Suprapubic skin (tissue), 4 donors: Measurements from ENCODE around the gene FAM149A. TPM values are rescaled to one million over a fixed set of nuclear protein-coding genes. Genes with fewer than 3 reads are reported as not detected.
A peak's percentile ranks its signal among the peaks of the same experiment; 100 is the strongest.

Source experiments
- DNase-seq, 2 donors: peaks; one replicate each; pipeline ENCODE4 v3.0.0-alpha.2; 2019; ENCODE audit warnings: low spot score in 2 of 2
- H3K27ac ChIP-seq: fragments of 200-600 bp; sonication (generic); one replicate; pipeline ENCODE4 v1.5.1; 2019
- H3K27me3 ChIP-seq: fragments of 200-600 bp; sonication (generic); one replicate; pipeline ENCODE4 v1.5.1; 2019
- H3K36me3 ChIP-seq: fragments of 200-600 bp; sonication (generic); one replicate; pipeline ENCODE4 v1.5.1; 2019
- H3K4me1 ChIP-seq: fragments of 200-600 bp; sonication (generic); one replicate; pipeline ENCODE4 v1.5.1; 2019
- H3K4me3 ChIP-seq: fragments of 200-600 bp; sonication (generic); one replicate; pipeline ENCODE4 v1.5.1; 2019; ENCODE audit warnings: mild to moderate bottlenecking
- H3K9me3 ChIP-seq: fragments of 200-600 bp; sonication (generic); one replicate; pipeline ENCODE4 v1.5.1; 2019
- EP300 ChIP-seq: sonication (generic); formaldehyde crosslinking; IDR thresholded peaks from one replicate; pipeline ENCODE4 v1.6.1; 2017; ENCODE audit warnings: antibody characterized with exemption
- POLR2A ChIP-seq, 2 donors: fragments of 450-650 bp; IDR thresholded peaks; one replicate each; pipeline ENCODE4 v1.6.1; 2017; ENCODE audit warnings: antibody characterized with exemption in 2 of 2, mild to moderate bottlenecking in 2 of 2, moderate library complexity in 2 of 2
- POLR2AphosphoS5 ChIP-seq, 3 donors: sonication (generic); formaldehyde crosslinking; IDR thresholded peaks; one replicate each; pipeline ENCODE4 v1.6.1; 2017; ENCODE audit warnings: antibody characterized with exemption in 3 of 3
- WGBS: methylation state at CpG from one replicate; pipeline ENCODE4 v1.1.5; 2018; 5-methylcytosine and 5-hydroxymethylcytosine counted together
- total RNA-seq, 4 donors: library from RNA; depleted of rRNA; stranded (reverse); fragments of >200 nt; gene quantifications; one replicate each; pipeline ENCODE4 v1.1.0, GENCODE V29; 2016
- TF ChIP-seq, protein P1 (sequence below), 2 donors: fragments of 200-600 bp in 1 of 2; fragments of 450-650 bp in 1 of 2; sonication (generic) in 1 of 2; IDR thresholded peaks; one replicate each; pipeline ENCODE4 v1.5.1; 2016 to 2019; ENCODE audit warnings: antibody characterized with exemption in 2 of 2, mild to moderate bottlenecking in 1 of 2, moderate library complexity in 1 of 2

FAM149A gene
- total RNA-seq, 4 donors from 2014 or later = 2.9 to 4.3 (median 3.8) TPM

- Histone ChIP-seq H3K9me3 (no peaks in the 10 kb centered on the region), H3K4me1 (no peaks in the 10 kb centered on the region), H3K27me3 (no peaks in the 10 kb centered on the region), H3K4me3 (no peak overlapping the region), H3K36me3 (no peaks in the 10 kb centered on the region), H3K27ac (no peak overlapping the region)
- WGBS = 76% methylated on average over 3 of the region's 3 CpGs
- TF ChIP-seq EP300 = no peak
- no peak for TF ChIP-seq POLR2AphosphoS5 (IDR thresholded peaks at IDR 0.05)
- no peak for DNase-seq
Observed at GRCh38 chr4:186134257-186134656, 29.8 kb downstream of the FAM149A start.

DNA sequence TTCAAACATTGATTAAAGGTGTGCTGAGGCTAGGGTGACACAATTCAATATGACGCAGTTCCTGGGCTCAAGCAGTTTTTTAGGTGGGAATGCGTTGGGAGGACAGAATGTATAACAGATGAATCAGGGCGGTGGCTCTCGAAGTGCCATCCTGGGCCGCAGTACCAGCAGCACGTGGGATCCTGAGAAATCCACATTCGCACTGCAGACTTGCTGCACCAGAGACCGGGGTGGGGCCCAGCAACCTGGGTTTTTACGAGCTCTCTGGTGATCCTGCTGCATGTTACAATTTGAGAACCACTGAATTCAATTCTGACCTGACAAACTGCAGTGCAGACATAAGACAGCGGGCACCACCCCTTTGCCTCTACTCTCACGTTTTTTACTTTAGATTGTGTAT is 30.4 kb downstream of the FAM149A start:
- Histone ChIP-seq H3K9me3 (no peaks in the 10 kb centered on the region), H3K4me3 (no peak overlapping the region), H3K4me1 (no peaks in the 10 kb centered on the region), H3K27me3 (no peaks in the 10 kb centered on the region), H3K27ac (no peak overlapping the region), H3K36me3 (no peaks in the 10 kb centered on the region)
- WGBS = 86% methylated on average over 11 of the region's 11 CpGs
- DNase-seq = no peak
- TF ChIP-seq EP300 (no peak), POLR2A (IDR thresholded peaks at IDR 0.05) (no peak), POLR2AphosphoS5 (IDR thresholded peaks at IDR 0.05) (no peak)
- TF ChIP-seq, protein P1, sequence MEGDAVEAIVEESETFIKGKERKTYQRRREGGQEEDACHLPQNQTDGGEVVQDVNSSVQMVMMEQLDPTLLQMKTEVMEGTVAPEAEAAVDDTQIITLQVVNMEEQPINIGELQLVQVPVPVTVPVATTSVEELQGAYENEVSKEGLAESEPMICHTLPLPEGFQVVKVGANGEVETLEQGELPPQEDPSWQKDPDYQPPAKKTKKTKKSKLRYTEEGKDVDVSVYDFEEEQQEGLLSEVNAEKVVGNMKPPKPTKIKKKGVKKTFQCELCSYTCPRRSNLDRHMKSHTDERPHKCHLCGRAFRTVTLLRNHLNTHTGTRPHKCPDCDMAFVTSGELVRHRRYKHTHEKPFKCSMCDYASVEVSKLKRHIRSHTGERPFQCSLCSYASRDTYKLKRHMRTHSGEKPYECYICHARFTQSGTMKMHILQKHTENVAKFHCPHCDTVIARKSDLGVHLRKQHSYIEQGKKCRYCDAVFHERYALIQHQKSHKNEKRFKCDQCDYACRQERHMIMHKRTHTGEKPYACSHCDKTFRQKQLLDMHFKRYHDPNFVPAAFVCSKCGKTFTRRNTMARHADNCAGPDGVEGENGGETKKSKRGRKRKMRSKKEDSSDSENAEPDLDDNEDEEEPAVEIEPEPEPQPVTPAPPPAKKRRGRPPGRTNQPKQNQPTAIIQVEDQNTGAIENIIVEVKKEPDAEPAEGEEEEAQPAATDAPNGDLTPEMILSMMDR (IDR thresholded peaks at IDR 0.05) = no peak

DNA sequence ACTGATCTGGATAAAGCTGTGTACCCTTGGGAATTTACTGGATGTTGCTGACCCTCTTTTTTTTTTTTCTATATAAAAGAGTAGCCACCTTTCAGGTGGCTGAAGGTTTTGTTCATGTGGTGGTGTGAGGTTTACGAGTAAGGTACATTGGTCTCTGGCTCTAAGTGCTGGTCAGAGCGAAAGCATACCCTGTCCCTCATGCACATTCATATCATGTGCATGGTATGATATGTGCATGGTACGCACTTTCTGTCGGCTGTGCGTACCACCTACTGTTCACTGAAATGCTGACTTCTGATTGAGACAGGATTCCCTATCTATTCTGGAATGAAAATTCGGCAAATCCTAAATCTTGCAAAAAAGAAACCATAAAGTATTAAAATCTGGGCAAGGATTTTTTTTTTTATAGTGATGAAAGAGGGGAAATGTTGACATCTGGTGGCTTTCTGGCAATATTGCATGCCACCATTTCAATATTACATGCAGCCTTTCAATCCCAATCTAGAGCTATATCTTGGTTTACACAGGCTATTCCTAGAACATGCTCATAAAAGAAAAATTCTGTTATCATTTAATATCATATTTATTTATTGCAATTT is 32.8 kb downstream of the FAM149A start:
- DNase-seq = no peak
- H3K36me3 ChIP-seq = no peaks in the 10 kb centered on the region
- WGBS = 71% methylated on average over 6 of the region's 6 CpGs
- no peak overlapping the region for H3K4me3 ChIP-seq
- H3K27ac ChIP-seq = no peak overlapping the region
- H3K27me3 ChIP-seq = no peaks in the 10 kb centered on the region
- H3K9me3 ChIP-seq = no peaks in the 10 kb centered on the region
- TF ChIP-seq POLR2A (IDR thresholded peaks at IDR 0.05) (no peak), POLR2AphosphoS5 (IDR thresholded peaks at IDR 0.05) (no peak)
- TF ChIP-seq, protein P1 (IDR thresholded peaks at IDR 0.05) = peak; percentile 13 to 58
- H3K4me1 ChIP-seq = no peaks in the 10 kb centered on the region

DNA sequence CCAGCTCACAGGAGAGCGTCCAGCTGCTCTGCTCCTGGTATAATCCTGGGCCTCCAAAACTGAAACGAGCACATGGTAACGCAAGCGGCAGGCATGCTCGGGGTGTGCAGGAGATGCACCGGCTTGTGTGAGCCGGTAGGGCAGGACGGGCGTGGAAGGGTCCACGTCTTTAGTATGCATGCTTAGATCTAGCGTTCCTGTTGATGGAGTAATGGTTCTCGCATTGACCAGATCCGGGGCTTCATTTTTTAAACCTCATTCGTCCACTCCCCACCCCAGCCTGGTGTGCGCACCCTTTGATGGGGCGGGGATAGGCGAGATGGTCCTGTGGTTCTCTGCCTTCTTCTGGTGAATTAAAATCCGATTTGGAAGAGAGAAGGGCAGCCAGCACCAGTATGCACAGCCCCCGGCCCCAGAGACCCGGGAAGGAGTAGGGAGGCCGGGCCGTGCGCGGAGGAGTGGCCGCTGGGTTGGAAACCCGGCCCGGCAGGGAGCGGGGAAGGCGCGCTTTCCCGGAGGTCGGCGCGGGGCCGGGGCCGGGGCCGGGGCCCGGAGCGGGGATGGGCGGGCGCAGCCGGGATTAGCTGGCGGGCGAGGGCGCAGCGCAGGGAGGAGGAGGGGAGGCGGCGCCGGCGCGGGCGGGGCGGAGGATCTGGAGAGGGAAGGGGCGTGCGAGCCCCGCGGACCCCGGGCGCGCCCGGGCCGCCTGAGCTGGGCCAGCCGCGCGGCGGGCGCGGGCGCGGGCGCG is 39.9 kb downstream of the FAM149A start:
- DNase-seq = peak in 1 of 2 donors; percentile 73
- Histone ChIP-seq H3K9me3 (no peaks in the 10 kb centered on the region), H3K27ac (peak overlapping the region; percentile 73), H3K36me3 (no peaks in the 10 kb centered on the region), H3K27me3 (no peaks in the 10 kb centered on the region), H3K4me3 (peak overlapping the region; percentile 63), H3K4me1 (peaks cover 13% of the 10 kb centered on the region)
- TF ChIP-seq, protein P1 (IDR thresholded peaks at IDR 0.05) = peak in 1 of 2 donors; percentile 14
- TF ChIP-seq POLR2A (IDR thresholded peaks at IDR 0.05) = peak in 1 of 2 donors; percentile 9
- TF ChIP-seq POLR2AphosphoS5 (IDR thresholded peaks at IDR 0.05) = no peak
- TF ChIP-seq EP300 = no peak
- WGBS = 3% methylated on average over 16 of the region's 72 CpGs

GRCh38 chr4:186144946-186145569 is 40.6 kb downstream of the FAM149A start:
- Histone ChIP-seq H3K4me1 (peaks cover 19% of the 10 kb centered on the region), H3K27me3 (no peaks in the 10 kb centered on the region), H3K9me3 (no peaks in the 10 kb centered on the region), H3K27ac (peak overlapping the region; percentile 69), H3K36me3 (no peaks in the 10 kb centered on the region), H3K4me3 (peak overlapping the region; percentile 63)
- TF ChIP-seq POLR2AphosphoS5 (IDR thresholded peaks at IDR 0.05) (no peak), EP300 (no peak), POLR2A (IDR thresholded peaks at IDR 0.05) (no peak)
- TF ChIP-seq, protein P1 (IDR thresholded peaks at IDR 0.05) = no peak
- peak; percentile 75 to 82 for DNase-seq
- WGBS = 0% methylated on average over 37 of the region's 54 CpGs
